GM23248 (cell line): ENCODE measurements around the gene DENND1C.

Experiments used
- EZH2 ChIP-seq: fragments of 200-600 bp; sonication (generic); IDR thresholded peaks from 2 replicates; pipeline ENCODE4 v1.6.1; 2018; ENCODE audit warnings: antibody characterized with exemption, mild to moderate bottlenecking; ENCODE audit not compliant: insufficient read depth, poor library complexity, severe bottlenecking
- EZH2phosphoT487 ChIP-seq: fragments of 200-600 bp; sonication (generic); IDR thresholded peaks from 2 replicates; pipeline ENCODE4 v1.6.1; 2018; ENCODE audit warnings: antibody characterized with exemption, moderate library complexity, mild to moderate bottlenecking, low read depth; ENCODE audit not compliant: insufficient read depth

DNA sequence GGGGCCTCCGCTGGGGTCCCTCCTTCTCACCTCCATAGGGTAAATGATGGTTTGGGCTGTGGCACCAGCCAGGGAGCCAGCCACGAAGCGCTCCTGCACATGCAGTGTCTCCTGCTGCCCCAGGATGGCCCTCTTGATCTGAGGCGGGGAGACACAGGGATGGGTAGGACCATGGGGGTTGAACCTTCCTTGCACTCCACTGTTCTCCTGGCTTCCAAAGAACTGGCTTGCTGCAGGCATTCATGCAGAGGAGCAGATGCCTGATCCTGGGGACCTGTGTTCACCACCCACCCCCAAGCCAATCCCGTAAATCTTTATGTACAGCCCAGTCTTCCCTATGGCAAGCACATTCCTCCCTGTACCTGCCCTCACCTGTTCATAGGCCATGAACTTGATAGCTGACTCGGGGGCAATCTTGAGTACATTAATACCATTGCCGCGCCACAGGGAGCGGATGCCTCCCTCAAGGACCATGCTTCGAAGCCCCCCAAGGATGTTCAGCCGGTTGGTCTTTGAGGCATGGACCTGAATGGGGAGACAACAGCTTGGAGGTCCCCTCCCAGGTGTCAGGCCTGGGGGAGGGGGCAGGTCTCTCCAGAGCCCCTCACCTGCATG is 27.5 kb downstream of the DENND1C start:
- no peak for TF ChIP-seq EZH2
- TF ChIP-seq EZH2phosphoT487: no peak
